Ascending aorta (tissue), 2 donors: ENCODE results near the gene LZTS2. TPM values are rescaled to one million over a fixed set of nuclear protein-coding genes. Genes with fewer than 3 reads are reported as not detected.

Experiments used
- DNase-seq, 2 donors: peaks; one replicate each; pipeline ENCODE4 v3.0.0-alpha.2; 2019; ENCODE audit warnings: low spot score in 2 of 2
- H3K27ac ChIP-seq, 2 donors: fragments of 200-600 bp; sonication (generic); one replicate each; pipeline ENCODE4 v1.5.1; 2016 to 2017; ENCODE audit warnings: mild to moderate bottlenecking in 1 of 2
- H3K27me3 ChIP-seq: fragments of 200-600 bp; sonication (generic); one replicate; pipeline ENCODE4 v1.5.1; 2017
- H3K36me3 ChIP-seq, 2 donors: fragments of 200-600 bp; sonication (generic); one replicate each; pipeline ENCODE4 v1.5.1; 2016
- H3K4me1 ChIP-seq, 2 donors: fragments of 200-600 bp; sonication (generic); one replicate each; pipeline ENCODE4 v1.5.1; 2016 to 2017; ENCODE audit warnings: mild to moderate bottlenecking in 1 of 2
- H3K4me3 ChIP-seq, 2 donors: fragments of 200-600 bp; sonication (generic); one replicate each; pipeline ENCODE4 v1.5.1; 2016 to 2017; ENCODE audit warnings: mild to moderate bottlenecking in 1 of 2
- H3K9me3 ChIP-seq, 2 donors: fragments of 200-600 bp; sonication (generic); one replicate each; pipeline ENCODE4 v1.5.1; 2016
- CTCF ChIP-seq, 3 experiments: fragments of 200-600 bp in 2 of 3; fragments of 450-650 bp in 1 of 3; sonication (generic) in 2 of 3; IDR thresholded peaks; one replicate each; pipeline ENCODE4 v1.5.1; 2016 to 2019; ENCODE audit warnings: antibody characterized with exemption in 3 of 3, mild to moderate bottlenecking in 1 of 3, moderate library complexity in 1 of 3
- intact Hi-C: fragments of 100-400 bp; cut with DNase I; formaldehyde crosslinking; loops from one replicate; pipeline ENCODE4 v1.15.1; 2023
- total RNA-seq: library from RNA; depleted of rRNA; stranded (reverse); fragments of >200 nt; gene quantifications from one replicate; pipeline ENCODE4 v1.1.0, GENCODE V29; 2016

Gene LZTS2
- total RNA-seq, 1 donor from 2014 or later, result 169 TPM

GRCh38 chr10:101018600-101019439 is 19.2 kb downstream of the LZTS2 start:
- Histone ChIP-seq H3K27me3 (no peaks in the 10 kb centered on the region), H3K9me3 (no peaks in the 10 kb centered on the region), H3K4me3 (peak overlapping the region in 1 of 2 donors; percentile 13), H3K36me3 (no peaks in the 10 kb centered on the region), H3K4me1 (peaks cover 0 to 7% of the 10 kb centered on the region in 2 donors), H3K27ac (no peak overlapping the region)
- peak in 1 of 2 donors; percentile 90 for DNase-seq
- peak; percentile 57 to 81 (median 70) for TF ChIP-seq CTCF (IDR thresholded peaks at IDR 0.05)
- intact Hi-C loops, result loop anchor here (1.0 kb wide), 1 partner anchor 48 kb away; no protein-coding TSS in a partner anchor

GRCh38 chr10:101019440-101019703 is 19.8 kb downstream of the LZTS2 start:
- no peak for TF ChIP-seq CTCF (IDR thresholded peaks at IDR 0.05)
- Histone ChIP-seq H3K27ac (no peak overlapping the region), H3K4me1 (peaks cover 0 to 7% of the 10 kb centered on the region in 2 donors), H3K9me3 (no peaks in the 10 kb centered on the region), H3K36me3 (no peaks in the 10 kb centered on the region), H3K4me3 (no peak overlapping the region), H3K27me3 (no peaks in the 10 kb centered on the region)
- intact Hi-C loops, result loop anchor here (1.0 kb wide), 1 partner anchor 48 kb away; no protein-coding TSS in a partner anchor
- DNase-seq, result no peak

- intact Hi-C loops, result no loop called here
- DNase-seq, result no peak
- no peaks in the 10 kb centered on the region for H3K36me3 ChIP-seq
- H3K9me3 ChIP-seq, result no peaks in the 10 kb centered on the region
- H3K4me1 ChIP-seq, result peaks cover 0 to 7% of the 10 kb centered on the region in 2 donors
- TF ChIP-seq CTCF (IDR thresholded peaks at IDR 0.05), result no peak
- H3K27me3 ChIP-seq, result no peaks in the 10 kb centered on the region
- no peak overlapping the region for H3K4me3 ChIP-seq
- no peak overlapping the region for H3K27ac ChIP-seq
These were observed 20.9 kb downstream of the LZTS2 start for GRCh38 chr10:101020427-101021075.

GRCh38 chr10:101021239-101021638 is 21.6 kb downstream of the LZTS2 start:
- Histone ChIP-seq H3K36me3 (no peaks in the 10 kb centered on the region), H3K4me3 (no peak overlapping the region), H3K27me3 (no peaks in the 10 kb centered on the region), H3K9me3 (no peaks in the 10 kb centered on the region), H3K27ac (no peak overlapping the region), H3K4me1 (peaks cover 0 to 7% of the 10 kb centered on the region in 2 donors)
- TF ChIP-seq CTCF (IDR thresholded peaks at IDR 0.05), result no peak
- DNase-seq, result no peak
- intact Hi-C loops, result no loop called here

GRCh38 chr10:101021692-101022251 is 22.2 kb downstream of the LZTS2 start:
- intact Hi-C loops, result no loop called here
- H3K9me3 ChIP-seq, result no peaks in the 10 kb centered on the region
- H3K27ac ChIP-seq, result no peak overlapping the region
- no peak for DNase-seq
- H3K36me3 ChIP-seq, result no peaks in the 10 kb centered on the region
- H3K4me1 ChIP-seq, result peaks cover 0 to 7% of the 10 kb centered on the region in 2 donors
- no peak overlapping the region for H3K4me3 ChIP-seq
- TF ChIP-seq CTCF (IDR thresholded peaks at IDR 0.05), result no peak
- H3K27me3 ChIP-seq, result no peaks in the 10 kb centered on the region
